ENCODE measurements around the gene ATP6V0E1. TPM values are rescaled to one million over a fixed set of nuclear protein-coding genes. Genes with fewer than 3 reads are reported as not detected.

Gene ATP6V0E1
- total and polyA plus RNA-seq, 2 of the 8 experiments (the other 6 are each of a cell fraction or from before 2014, with no cell fraction given): 108 to 134 TPM

GRCh38 chr5:173015598-173016455 lies 32.3 kb downstream of the ATP6V0E1 start (continued):
- TF ChIP-seq CEBPB (IDR thresholded peaks at IDR 0.05; ENCODE audit: low read depth, low read length): no peak
- TF ChIP-seq POLR2AphosphoS5 (IDR thresholded peaks at IDR 0.05; ENCODE audit: low read depth, low read length): no peak
- no peak for TF ChIP-seq HDAC2 (IDR thresholded peaks at IDR 0.05; ENCODE audit: borderline replicate concordance in 1 of 2, low read depth in 2 of 2, low read length in 2 of 2)
- no peak for TF ChIP-seq ZNF274 (IDR thresholded peaks at IDR 0.05; ENCODE audit: borderline replicate concordance, extremely low read depth, low read length)
- TF ChIP-seq KDM4A (IDR thresholded peaks at IDR 0.05; ENCODE audit: low read depth, low read length, severe bottlenecking): no peak
- no peak for TF ChIP-seq ASH2L (IDR thresholded peaks at IDR 0.05; ENCODE audit: low read length)
